Activated B cell treated with CpG ODN at 0.5 μM for 24 hours (primary cell): ENCODE data around the gene SPRED1. TPM values are rescaled to one million over a fixed set of nuclear protein-coding genes. Genes with fewer than 3 reads are reported as not detected.
"Not testable (repeated sequence)": the region's sequence is repeated elsewhere in the genome, so short reads cannot be mapped to it uniquely, and the experiment has no call there.

ENCODE experiments used
- ATAC-seq: fragments of 200-7000 bp; cut with Tn5 transposase; one replicate; pipeline ENCODE4 v1.10.0; 2021; ENCODE audit warnings: low read depth, mild to moderate bottlenecking, moderate library complexity
- CTCF ChIA-PET: fragments of 350-600 bp; sonication (Branson Sonifier 250); formaldehyde crosslinking; loops from one replicate; lab custom pipeline; 2021; ENCODE audit warnings: antibody characterized with exemption; lab: Charles Lee
- POLR2A ChIA-PET: fragments of 350-600 bp; sonication (Branson Sonifier 250); formaldehyde crosslinking; loops from one replicate; lab custom pipeline; 2021; ENCODE audit warnings: antibody characterized with exemption; lab: Charles Lee
- DNase-seq: peaks from one replicate; pipeline ENCODE4 v3.0.0; 2022
- H3K27ac Mint-ChIP-seq: one replicate; pipeline ENCODE4 v1.8.0; 2020; ENCODE audit warnings: mixed read lengths
- H3K27me3 Mint-ChIP-seq: one replicate; pipeline ENCODE4 v1.8.0; 2021; ENCODE audit warnings: mixed read lengths
- H3K36me3 Mint-ChIP-seq: one replicate; pipeline ENCODE4 v1.8.0; 2021; ENCODE audit warnings: low read depth, mixed read lengths
- H3K4me1 Mint-ChIP-seq: one replicate; pipeline ENCODE4 v1.8.0; 2021; ENCODE audit warnings: mixed read lengths
- H3K4me3 Mint-ChIP-seq: one replicate; pipeline ENCODE4 v1.8.0; 2020; ENCODE audit warnings: mild to moderate bottlenecking, mixed read lengths
- H3K9me3 Mint-ChIP-seq: one replicate; pipeline ENCODE4 v1.8.0; 2020; ENCODE audit warnings: mixed read lengths
- CTCF ChIP-seq: fragments of 200-600 bp; IDR thresholded peaks from one replicate; pipeline ENCODE4 v1.8.0; 2022; ENCODE audit warnings: antibody characterized with exemption, mild to moderate bottlenecking
- intact Hi-C: fragments of 100-400 bp; cut with micrococcal nuclease; formaldehyde crosslinking; loops from one replicate; pipeline ENCODE4 v1.15.1; 2024
- total RNA-seq: library from RNA; stranded (reverse); gene quantifications from 2 replicates; pipeline ENCODE4 v1.2.3, GENCODE V29; 2022

Gene SPRED1
- total RNA-seq, 1 donor from 2014 or later = 1.4 TPM

GRCh38 chr15:38267421-38268022 is 14.9 kb downstream of the SPRED1 start:
- Mint-ChIP-seq H3K4me1 (no peaks in the 10 kb centered on the region), H3K27me3 (no peaks in the 10 kb centered on the region), H3K36me3 (no peaks in the 10 kb centered on the region), H3K9me3 (peaks cover 3% of the 10 kb centered on the region), H3K27ac (no peak overlapping the region), H3K4me3 (no peak overlapping the region)
- intact Hi-C loops = no loop called here
- ChIA-PET POLR2A (no interaction called here), CTCF (no interaction called here)
- DNase-seq (no peak), ATAC-seq (no peak)
- no peak for TF ChIP-seq CTCF

- Mint-ChIP-seq H3K27me3 (no peaks in the 10 kb centered on the region), H3K4me1 (peaks cover 3% of the 10 kb centered on the region), H3K9me3 (peaks cover 3% of the 10 kb centered on the region), H3K4me3 (no peak overlapping the region), H3K36me3 (no peaks in the 10 kb centered on the region), H3K27ac (no peak overlapping the region)
- ChIA-PET CTCF (no interaction called here), POLR2A (no interaction called here)
- no peak for ATAC-seq
- intact Hi-C loops = no loop called here
- no peak for TF ChIP-seq CTCF
- DNase-seq = no peak
These were observed 18.5 kb downstream of the SPRED1 start for GRCh38 chr15:38271144-38271543.

GRCh38 chr15:38271895-38272294 is 19.3 kb downstream of the SPRED1 start:
- H3K4me3 Mint-ChIP-seq = no peak overlapping the region
- H3K36me3 Mint-ChIP-seq = no peaks in the 10 kb centered on the region
- intact Hi-C loops = no loop called here
- ChIA-PET CTCF (no interaction called here), POLR2A (no interaction called here)
- peaks cover 3% of the 10 kb centered on the region for H3K9me3 Mint-ChIP-seq
- ATAC-seq (no peak), DNase-seq (no peak)
- no peaks in the 10 kb centered on the region for H3K27me3 Mint-ChIP-seq
- no peak overlapping the region for H3K27ac Mint-ChIP-seq
- TF ChIP-seq CTCF = no peak
- peaks cover 3% of the 10 kb centered on the region for H3K4me1 Mint-ChIP-seq

- H3K4me1 Mint-ChIP-seq, H3K27ac Mint-ChIP-seq, H3K9me3 Mint-ChIP-seq, ATAC-seq, POLR2A ChIA-PET, H3K36me3 Mint-ChIP-seq, DNase-seq, H3K4me3 Mint-ChIP-seq, intact Hi-C loops, H3K27me3 Mint-ChIP-seq, CTCF ChIA-PET: not testable (repeated sequence)
These were observed 19.8 kb downstream of the SPRED1 start for GRCh38 chr15:38272431-38272830.

GRCh38 chr15:38274135-38274534 is 21.5 kb downstream of the SPRED1 start:
- DNase-seq (no peak), ATAC-seq (no peak)
- TF ChIP-seq CTCF = no peak
- H3K36me3 Mint-ChIP-seq = no peaks in the 10 kb centered on the region
- POLR2A ChIA-PET = no interaction called here
- intact Hi-C loops = no loop called here
- H3K9me3 Mint-ChIP-seq = peaks cover 3% of the 10 kb centered on the region
- H3K27ac Mint-ChIP-seq = no peak overlapping the region
- CTCF ChIA-PET = no interaction called here
- peaks cover 3% of the 10 kb centered on the region for H3K4me1 Mint-ChIP-seq
- H3K4me3 Mint-ChIP-seq = no peak overlapping the region
- no peaks in the 10 kb centered on the region for H3K27me3 Mint-ChIP-seq

GRCh38 chr15:38275959-38276358 is 23.3 kb downstream of the SPRED1 start:
- Mint-ChIP-seq H3K27ac (no peak overlapping the region), H3K36me3 (no peaks in the 10 kb centered on the region), H3K27me3 (no peaks in the 10 kb centered on the region), H3K4me3 (no peak overlapping the region), H3K4me1 (peaks cover 3% of the 10 kb centered on the region), H3K9me3 (peaks cover 3% of the 10 kb centered on the region)
- ChIA-PET POLR2A (no interaction called here), CTCF (no interaction called here)
- no peak for TF ChIP-seq CTCF
- intact Hi-C loops = no loop called here
- DNase-seq (no peak), ATAC-seq (no peak)

GRCh38 chr15:38277281-38277680 is 24.6 kb downstream of the SPRED1 start:
- ATAC-seq, H3K36me3 Mint-ChIP-seq, H3K27ac Mint-ChIP-seq, H3K27me3 Mint-ChIP-seq, H3K4me3 Mint-ChIP-seq, H3K4me1 Mint-ChIP-seq, H3K9me3 Mint-ChIP-seq, intact Hi-C loops, DNase-seq, CTCF ChIA-PET, POLR2A ChIA-PET: not testable (repeated sequence)
